Kidney glomerular epithelial cell (primary cell): ENCODE measurements around the gene TNFRSF8.

Experiments
- DNase-seq: peaks from one replicate; lab custom pipeline; 2025; lab: John Stamatoyannopoulos, UW

Gene TNFRSF8

GRCh38 chr1:12176298-12177118, 113.4 kb downstream of the TNFRSF8 start:
- no peak for DNase-seq

- DNase-seq: no peak
Observed at GRCh38 chr1:12177156-12177998, 114.3 kb downstream of the TNFRSF8 start.

- DNase-seq: peak; percentile 17
Observed at GRCh38 chr1:12177999-12178441, 114.9 kb downstream of the TNFRSF8 start.

- no peak for DNase-seq
Observed at GRCh38 chr1:12178511-12178910, 115.4 kb downstream of the TNFRSF8 start.

- DNase-seq: no peak
Observed at GRCh38 chr1:12179111-12179519, 116.0 kb downstream of the TNFRSF8 start.

- no peak for DNase-seq
Observed at GRCh38 chr1:12179676-12180075, 116.6 kb downstream of the TNFRSF8 start.

- no peak for DNase-seq
Observed at GRCh38 chr1:12180315-12180714, 117.2 kb downstream of the TNFRSF8 start.

GRCh38 chr1:12180903-12181302, 117.8 kb downstream of the TNFRSF8 start:
- DNase-seq: no peak

GRCh38 chr1:12181568-12181967, 118.5 kb downstream of the TNFRSF8 start:
- DNase-seq: no peak

- DNase-seq: no peak
Observed at GRCh38 chr1:12182410-12182984, 119.4 kb downstream of the TNFRSF8 start.

GRCh38 chr1:12183095-12183794, 120.1 kb downstream of the TNFRSF8 start:
- DNase-seq: no peak

GRCh38 chr1:12184008-12184681, 121.0 kb downstream of the TNFRSF8 start:
- peak; percentile 17 for DNase-seq

GRCh38 chr1:12185036-12185917, 122.2 kb downstream of the TNFRSF8 start:
- no peak for DNase-seq

- no peak for DNase-seq
Observed at GRCh38 chr1:12185918-12186678, 123.0 kb downstream of the TNFRSF8 start.

GRCh38 chr1:12186679-12186985, 123.5 kb downstream of the TNFRSF8 start:
- no peak for DNase-seq

- DNase-seq: no peak
Observed at GRCh38 chr1:12188115-12188514, 125.0 kb downstream of the TNFRSF8 start.

- DNase-seq: no peak
Observed at GRCh38 chr1:12188657-12189327, 125.7 kb downstream of the TNFRSF8 start.

- DNase-seq: no peak
Observed at GRCh38 chr1:12189328-12189682, 126.2 kb downstream of the TNFRSF8 start.
